Left cardiac atrium (tissue), 4 donors: Measurements from ENCODE around the gene ZNF185. TPM values are rescaled to one million over a fixed set of nuclear protein-coding genes. Genes with fewer than 3 reads are reported as not detected.
A peak's percentile ranks its signal among the peaks of the same experiment; 100 is the strongest.

Experiments used
- ATAC-seq, 2 donors: fragments of 200-7000 bp; cut with Tn5 transposase; one replicate each; pipeline ENCODE4 v1.9.1; 2020; ENCODE audit warnings: mild to moderate bottlenecking in 2 of 2, moderate library complexity in 2 of 2
- DNase-seq: peaks from one replicate; pipeline ENCODE4 v3.0.0-alpha.2; 2020
- intact Hi-C, 2 donors: fragments of 100-400 bp; cut with DNase I; formaldehyde crosslinking; loops; one replicate each; pipeline versions ENCODE4 v1.14.1 to v1.15.1; 2022 to 2023
- total RNA-seq, 2 donors: library from RNA; stranded (reverse); fragmentation: NEBNext Ultra II Directional; extraction: Animal tissue kit (Norgen Biotek cat#: 25700); gene quantifications; one replicate each; pipeline ENCODE4 v1.2.1, GENCODE V29; 2021
- donor health status: DM: no; HTN: yes; CAD: no.
- donor health status: DM: no; HTN: yes; CAD: no; lungs with severe emphysema.
- donor health status: DM: yes; HTN: yes; CAD: no.
- donor health status: Dilated cardiomyopathy.

Gene ZNF185
- total RNA-seq, 2 donors from 2014 or later, result 1.7 to 3.2 TPM

GRCh38 chrX:152913346-152913745 is 15.5 kb downstream of the ZNF185 start:
- DNase-seq (no peak), ATAC-seq (no peak)
- intact Hi-C loops, result no loop called here

DNA sequence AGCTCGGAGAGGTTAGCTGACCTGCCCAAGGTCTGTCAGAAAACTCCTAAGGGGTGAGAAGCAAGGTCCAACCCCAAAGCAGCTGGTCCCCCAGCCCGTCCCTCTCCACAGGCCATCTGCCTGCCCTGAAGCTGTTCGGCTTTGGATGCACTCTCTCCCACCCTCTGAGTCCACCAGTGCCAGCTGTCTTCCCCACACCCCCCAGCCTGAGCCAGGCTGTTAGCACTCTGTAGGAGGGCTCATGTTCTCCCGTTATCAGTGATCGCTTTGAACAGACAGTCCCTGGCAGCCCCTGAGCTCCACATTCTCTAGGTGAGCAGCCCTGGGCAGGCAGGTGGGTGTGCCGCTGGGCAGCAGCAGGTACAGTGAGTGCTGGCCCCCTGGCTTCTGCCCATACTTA is 16.0 kb downstream of the ZNF185 start:
- ATAC-seq, result no peak
- intact Hi-C loops, result no loop called here
- no peak for DNase-seq

- intact Hi-C loops, result no loop called here
- DNase-seq (no peak), ATAC-seq (peak in 1 of 2 donors; percentile 54)
Observed at GRCh38 chrX:152915541-152916241, 17.8 kb downstream of the ZNF185 start.

- ATAC-seq (peak in 1 of 2 donors; percentile 39), DNase-seq (no peak)
- intact Hi-C loops, result no loop called here
Observed at GRCh38 chrX:152917656-152918579, 20.1 kb downstream of the ZNF185 start.

DNA sequence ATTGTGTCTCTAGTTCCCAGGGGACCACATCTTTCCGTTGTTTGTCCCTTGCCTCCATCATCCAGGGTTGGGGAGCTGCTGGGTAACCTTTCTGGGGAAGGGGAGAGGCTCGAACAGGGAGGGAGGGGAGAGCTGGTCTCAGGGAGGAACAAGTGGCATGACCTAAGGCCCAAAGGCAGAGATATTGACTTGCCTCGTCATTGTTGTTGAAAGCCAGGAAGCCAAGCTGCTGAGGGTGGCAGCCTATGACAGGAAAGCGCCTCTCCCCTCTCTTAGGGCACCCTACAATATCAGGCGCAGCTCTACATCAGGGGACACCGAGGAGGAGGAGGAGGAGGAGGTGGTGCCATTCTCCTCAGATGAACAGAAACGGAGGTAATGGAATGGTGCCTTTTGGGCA is 20.8 kb downstream of the ZNF185 start:
- intact Hi-C loops, result no loop called here
- DNase-seq (no peak), ATAC-seq (no peak)

- intact Hi-C loops, result no loop called here
- ATAC-seq (no peak), DNase-seq (no peak)
Observed at GRCh38 chrX:152923599-152923998, 25.7 kb downstream of the ZNF185 start.

DNA sequence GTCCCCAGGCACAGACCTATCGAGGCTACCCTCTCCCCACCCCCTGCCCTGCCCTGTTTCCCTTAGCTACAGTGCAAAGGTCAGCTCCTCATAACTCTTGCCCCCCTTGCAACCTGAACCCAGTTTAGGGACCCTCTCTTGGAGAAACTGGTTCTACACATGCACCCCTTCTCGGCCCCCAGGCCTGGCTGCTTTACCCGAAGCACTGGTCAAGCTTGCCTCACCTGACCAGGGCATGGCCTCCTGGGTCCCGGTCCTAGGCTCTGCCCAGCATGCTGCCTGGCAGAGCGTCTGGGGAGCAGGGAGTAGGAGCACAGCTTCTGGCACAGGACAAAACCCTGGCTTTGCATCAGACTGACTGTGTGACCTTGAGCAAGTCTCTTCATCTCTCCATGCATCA is 28.0 kb downstream of the ZNF185 start:
- no peak for ATAC-seq
- no peak for DNase-seq
- intact Hi-C loops, result no loop called here

- DNase-seq (no peak), ATAC-seq (peak; percentile 48 to 53)
- intact Hi-C loops, result no loop called here
Observed at GRCh38 chrX:152926279-152926678, 28.4 kb downstream of the ZNF185 start.

DNA sequence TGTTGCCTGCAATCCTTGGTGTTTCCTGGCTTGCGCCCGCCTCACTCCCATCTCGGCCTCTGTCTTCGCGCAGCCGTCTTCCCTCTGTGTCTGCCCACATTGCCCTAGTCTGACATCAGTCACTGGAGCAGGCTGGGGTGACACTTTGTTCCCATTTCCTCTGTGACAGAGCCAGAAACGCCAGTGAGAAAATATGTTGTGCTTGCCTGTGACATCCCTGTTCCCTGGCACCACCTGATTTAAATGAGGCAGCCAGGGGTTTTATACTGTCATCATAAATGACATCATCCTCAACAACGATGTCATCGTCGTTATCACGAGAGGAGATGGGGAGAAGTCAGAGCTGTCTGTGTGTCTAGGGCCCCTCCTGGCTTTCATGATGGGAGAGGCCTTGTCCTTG is 29.1 kb downstream of the ZNF185 start:
- DNase-seq (no peak), ATAC-seq (no peak)
- intact Hi-C loops, result no loop called here

GRCh38 chrX:152927858-152928760 is 30.2 kb downstream of the ZNF185 start:
- intact Hi-C loops, result no loop called here
- ATAC-seq (no peak), DNase-seq (no peak)

GRCh38 chrX:152928761-152929400 is 31.0 kb downstream of the ZNF185 start:
- ATAC-seq (no peak), DNase-seq (no peak)
- intact Hi-C loops, result no loop called here

DNA sequence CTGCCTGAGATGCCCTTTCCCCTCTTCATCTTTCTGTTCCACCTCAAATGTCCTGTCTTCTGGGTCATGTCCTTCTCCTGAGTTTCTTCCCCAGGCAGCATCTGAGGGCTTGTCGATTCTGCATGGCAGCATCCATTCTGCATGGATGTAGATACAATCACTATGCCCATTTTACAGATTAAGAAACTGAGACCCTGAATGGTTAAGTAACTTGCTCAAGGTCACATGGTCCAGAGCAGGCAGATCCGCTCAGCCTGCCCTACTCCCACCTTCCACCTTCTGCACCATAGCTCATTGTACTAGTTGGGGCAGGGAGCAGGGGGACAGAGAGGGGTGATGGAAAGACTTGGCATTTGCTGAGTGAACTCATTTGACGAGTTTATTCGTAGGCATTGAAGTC is 32.0 kb downstream of the ZNF185 start:
- no peak for DNase-seq
- no peak for ATAC-seq
- intact Hi-C loops, result no loop called here

- DNase-seq (no peak), ATAC-seq (no peak)
- intact Hi-C loops, result no loop called here
Observed at GRCh38 chrX:152930516-152930915, 32.6 kb downstream of the ZNF185 start.

DNA sequence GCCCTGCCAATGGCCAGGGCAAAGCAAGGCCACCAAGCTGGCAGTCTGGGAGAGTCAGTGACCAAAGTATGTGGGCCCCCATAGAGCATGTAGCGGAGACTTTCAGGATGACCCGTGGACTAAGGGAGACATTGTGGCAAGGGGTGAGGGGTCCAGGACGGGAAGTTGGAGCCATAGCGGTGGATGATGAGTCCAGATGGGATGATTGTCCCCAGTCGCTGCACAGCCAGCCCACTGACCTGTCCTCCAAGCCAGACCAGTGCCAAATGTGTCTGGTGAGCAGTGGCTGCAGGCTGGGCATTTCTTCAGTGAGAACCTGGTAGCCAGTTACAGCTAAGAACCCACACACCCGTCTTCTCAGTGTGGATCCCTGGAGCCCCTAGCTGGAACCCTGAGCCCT is 34.3 kb downstream of the ZNF185 start:
- intact Hi-C loops, result no loop called here
- ATAC-seq (no peak), DNase-seq (no peak)

- intact Hi-C loops, result no loop called here
- DNase-seq (no peak), ATAC-seq (no peak)
Observed at GRCh38 chrX:152932598-152933175, 34.8 kb downstream of the ZNF185 start.

GRCh38 chrX:152936306-152936705 is 38.4 kb downstream of the ZNF185 start:
- no peak for ATAC-seq
- no peak for DNase-seq
- intact Hi-C loops, result no loop called here

DNA sequence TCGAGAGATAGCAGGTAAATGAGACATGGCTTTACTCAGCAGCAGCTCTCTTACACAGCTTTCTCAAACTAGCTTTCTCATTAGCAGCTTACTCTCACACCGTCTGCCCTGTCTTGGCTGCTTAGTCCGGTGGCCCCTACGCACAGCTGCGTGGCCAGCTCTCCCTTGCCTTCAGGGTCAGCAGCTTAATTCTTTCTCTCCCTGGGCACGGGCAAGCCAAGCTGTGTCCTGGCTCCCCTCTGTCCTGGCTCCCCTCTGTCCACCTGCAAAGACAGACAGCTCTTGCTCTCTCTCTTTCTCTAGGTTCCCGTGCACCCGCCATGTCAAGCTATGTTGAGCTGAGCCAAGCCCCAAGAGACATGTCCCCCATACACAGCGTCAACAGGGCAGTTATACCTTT is 39.4 kb downstream of the ZNF185 start:
- DNase-seq (no peak), ATAC-seq (no peak)
- intact Hi-C loops, result no loop called here

DNA sequence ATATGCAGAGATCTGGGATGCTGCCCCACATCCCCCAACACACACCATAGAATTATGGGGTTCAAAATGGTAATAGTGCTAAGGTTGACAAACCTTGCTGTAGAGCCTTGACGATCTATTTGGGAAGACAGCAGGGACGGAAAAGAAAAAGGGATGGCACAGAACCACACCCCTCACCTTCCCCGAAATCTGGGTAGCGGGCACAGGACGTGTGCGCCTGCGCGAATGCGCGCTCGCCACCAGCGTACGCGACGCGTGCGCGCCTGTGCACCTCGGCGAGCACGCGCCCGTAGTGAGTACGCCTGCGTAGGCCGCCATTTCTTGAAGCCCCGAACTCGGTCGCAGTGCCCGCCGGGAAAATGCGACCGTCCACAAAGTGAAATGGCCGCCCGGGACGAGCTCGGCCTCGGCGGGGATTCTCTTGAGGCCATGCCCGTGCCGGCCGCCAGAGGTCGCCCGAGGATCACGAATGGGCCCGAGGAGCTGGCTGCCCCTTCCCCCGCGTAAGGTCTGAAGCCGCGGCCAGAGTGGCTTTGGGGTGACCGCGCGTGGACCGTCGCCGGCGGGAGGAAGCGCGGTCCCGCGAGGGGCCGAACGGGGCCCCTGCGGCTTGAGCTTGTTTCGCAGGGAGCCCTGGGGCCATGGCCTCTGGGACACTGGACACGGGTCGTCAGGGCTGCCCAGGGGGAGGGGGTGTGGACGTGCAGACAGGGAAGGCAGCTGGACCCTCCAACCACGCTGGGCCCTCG is 43.6 kb downstream of the ZNF185 start:
- peak; percentile 96 to 97 for ATAC-seq
- intact Hi-C loops, result no loop called here

More for the DNA sequence above, 43.6 kb downstream of the ZNF185 start:
- peak; percentile 92 for DNase-seq
